Measurements from ENCODE around the gene PARD6G. TPM values are rescaled to one million over a fixed set of nuclear protein-coding genes. Genes with fewer than 3 reads are reported as not detected.

Gene PARD6G
- total and polyA plus RNA-seq, 4 donors = 11.8 to 20.3 (median 18.2) TPM

Other genes with a start within 250 kb of the PARD6G start
- gene RBFA, start 213.1 kb downstream of the PARD6G start, total RNA-seq = 10 to 100 TPM; 29.2 to 35.3 TPM
- 10 to 100 TPM; 29.2 to 43.4 TPM for gene RBFA, start 213.1 kb downstream of the PARD6G start, polyA plus RNA-seq (ENCODE audit: insufficient read length in 2 of 2)
- gene ADNP2, start 138.3 kb downstream of the PARD6G start, total RNA-seq = 10 to 100 TPM; 13.9 to 18.9 TPM
- 10 to 100 TPM; 14.8 to 18.2 TPM for gene ADNP2, start 138.3 kb downstream of the PARD6G start, polyA plus RNA-seq (ENCODE audit: insufficient read length in 2 of 2)

All from spinal cord (tissue), 4 donors.